GM18870 (cell line): ENCODE results near the gene PDE10A.
A peak's percentile ranks its signal among the peaks of the same experiment; 100 is the strongest.
"Not testable (repeated sequence)": the region's sequence is repeated elsewhere in the genome, so short reads cannot be mapped to it uniquely, and the experiment has no call there.

Experiments used
- ATAC-seq: cut with Tn5 transposase; IDR thresholded peaks from one replicate; pipeline ENCODE4 v1.9.1; 2021; ENCODE audit warnings: moderate library complexity; ENCODE audit not compliant: unreplicated experiment

The PDE10A gene

DNA sequence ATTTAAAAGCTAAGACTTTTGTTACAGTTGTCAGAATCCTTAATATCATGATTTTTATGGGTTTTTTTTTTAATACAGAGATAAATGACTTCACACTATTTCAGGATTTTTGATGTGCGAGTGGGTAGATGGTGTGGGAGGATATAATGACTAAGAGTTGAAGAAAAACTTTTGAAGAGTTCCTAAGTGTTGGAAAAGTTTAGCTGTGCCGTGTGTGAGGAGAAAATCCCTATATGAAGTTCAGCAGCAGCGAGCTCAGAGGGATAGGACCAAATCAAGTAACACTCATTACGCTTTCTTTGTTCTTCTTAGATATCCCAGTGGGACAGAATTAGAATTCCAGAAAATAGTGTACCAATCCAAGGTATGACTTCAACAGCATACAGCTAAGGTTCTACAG, 34.1 kb downstream of the PDE10A start:
- no peak for ATAC-seq

DNA sequence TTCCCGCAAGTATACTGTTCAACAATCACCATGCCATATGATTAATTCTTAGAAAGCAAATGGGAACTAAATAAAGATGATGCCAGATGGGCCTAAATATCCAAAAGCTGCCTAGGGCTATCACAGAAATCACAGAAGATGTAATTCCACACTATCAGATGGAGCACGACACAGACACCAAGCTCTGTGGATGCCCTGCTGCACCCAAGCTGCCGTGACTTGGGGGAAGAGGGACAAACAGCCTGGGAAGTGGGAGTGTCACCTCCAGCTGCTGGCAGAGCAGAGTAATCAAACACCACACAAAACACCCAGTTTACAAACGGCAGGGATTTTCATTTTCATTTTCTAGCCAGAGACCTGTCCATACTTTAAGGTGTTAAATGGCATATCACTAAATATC, 35.7 kb downstream of the PDE10A start:
- ATAC-seq = no peak

DNA sequence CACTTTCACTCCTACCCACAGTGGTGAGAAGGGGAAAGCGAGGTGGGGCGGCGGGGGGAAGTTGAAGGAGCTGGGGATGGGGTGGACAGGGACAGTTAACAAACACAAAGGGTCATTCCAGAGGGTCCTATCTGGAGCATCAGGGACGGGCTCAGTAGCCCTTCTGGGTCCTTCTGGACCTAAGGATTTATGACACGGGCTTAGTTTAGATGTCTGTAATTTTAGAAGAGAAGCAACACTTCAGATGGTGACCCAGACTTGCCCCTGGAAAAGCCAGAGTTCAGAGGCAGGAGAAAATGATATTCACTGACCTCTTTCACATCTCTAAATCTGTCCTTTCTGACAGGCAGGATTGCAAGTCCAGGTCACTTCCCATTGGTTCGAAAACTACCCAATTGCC, 36.3 kb downstream of the PDE10A start:
- ATAC-seq = no peak

DNA sequence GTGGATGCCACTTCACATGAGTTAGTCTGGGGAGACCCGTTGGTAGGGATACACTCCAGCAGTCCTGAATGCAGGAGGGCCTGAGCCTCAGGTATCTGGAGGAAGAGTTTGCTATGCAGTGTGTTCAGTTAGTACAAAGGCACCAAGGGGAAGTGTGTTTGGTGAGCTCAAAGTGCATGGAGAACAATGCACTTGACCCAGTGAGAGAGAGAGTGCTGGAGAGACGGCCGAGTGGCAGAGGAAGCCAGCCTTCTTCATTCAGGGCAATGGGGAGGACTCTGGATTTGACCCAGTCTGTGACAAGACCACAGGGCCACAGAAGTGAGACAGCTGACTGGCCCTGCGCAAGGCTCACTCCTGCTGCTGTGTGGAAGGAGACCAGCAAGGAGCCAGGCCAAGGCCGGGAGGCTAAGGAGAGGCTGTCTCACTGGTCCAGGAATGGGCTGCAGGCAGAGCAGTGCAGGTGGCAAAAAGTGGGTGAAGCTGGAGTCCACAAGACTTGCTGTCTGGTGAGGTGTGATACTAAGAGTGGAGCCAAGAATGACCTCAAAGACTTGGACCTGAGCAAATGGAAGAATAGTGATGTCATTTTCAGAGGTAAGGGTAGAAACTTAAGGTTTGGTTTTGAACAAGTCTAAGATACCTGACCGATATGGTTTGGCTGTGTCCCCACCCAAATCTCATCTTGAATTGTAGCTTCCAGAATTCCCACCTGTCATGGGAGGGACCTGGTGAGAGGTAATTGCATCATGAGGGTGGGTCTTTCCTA, 38.0 kb downstream of the PDE10A start:
- no peak for ATAC-seq

DNA sequence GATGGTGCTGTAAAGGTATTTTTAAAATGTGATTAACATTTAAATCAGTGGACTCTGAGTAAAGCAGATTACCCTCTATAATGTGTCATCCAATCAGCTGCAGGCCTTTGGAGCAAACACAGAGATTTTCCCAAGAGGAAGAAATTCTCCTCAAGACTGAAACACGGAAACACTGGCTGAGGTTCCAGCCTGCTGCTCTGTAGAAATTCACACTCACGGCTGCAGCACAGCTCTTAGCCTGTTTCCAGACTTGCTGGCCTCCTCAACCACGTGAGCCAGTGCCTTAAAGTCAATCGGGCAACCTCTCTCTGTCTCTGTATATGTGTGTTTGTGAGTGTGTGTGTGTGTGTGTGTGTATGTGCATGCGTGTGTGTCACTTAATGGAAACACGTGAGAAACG, 41.1 kb downstream of the PDE10A start:
- no peak for ATAC-seq

DNA sequence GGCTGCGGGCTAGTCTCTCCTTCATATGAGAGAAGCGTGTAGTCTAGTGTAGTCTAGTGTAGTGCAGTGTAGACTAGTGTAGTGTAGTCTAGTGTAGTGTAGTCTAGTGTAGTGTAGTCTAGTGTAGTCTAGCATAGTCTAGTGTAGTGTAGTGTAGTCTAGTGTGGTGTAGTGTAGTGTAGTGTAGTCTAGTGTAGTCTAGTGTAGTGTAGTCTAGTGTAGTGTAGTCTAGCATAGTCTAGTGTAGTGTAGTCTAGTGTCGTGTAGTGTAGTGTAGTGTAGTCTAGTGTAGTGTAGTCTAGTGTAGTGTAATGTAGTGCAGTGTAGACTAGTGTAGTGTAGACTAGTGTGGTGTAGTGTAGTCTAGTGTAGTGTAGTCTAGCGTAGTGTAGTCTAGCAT, 44.1 kb downstream of the PDE10A start:
- not testable (repeated sequence) for ATAC-seq

DNA sequence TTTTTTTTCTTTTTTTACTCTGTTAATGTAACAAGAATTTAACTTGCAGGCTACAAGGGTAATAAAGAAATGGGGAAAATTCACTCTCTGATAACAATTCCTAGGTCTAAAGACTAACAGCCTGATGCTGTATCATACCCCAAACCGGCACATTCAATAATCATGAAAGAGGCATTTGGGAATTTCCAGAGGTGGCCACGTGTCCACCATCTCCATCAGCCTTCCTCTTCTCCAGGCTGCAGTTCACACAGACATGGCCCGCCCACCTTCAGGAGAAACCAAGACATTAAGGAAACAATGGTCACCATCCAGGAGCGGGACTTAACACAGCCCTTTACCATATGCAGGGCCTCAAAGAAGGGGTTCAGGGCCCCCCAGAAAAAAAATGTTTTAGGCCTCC, 44.8 kb downstream of the PDE10A start:
- no peak for ATAC-seq

DNA sequence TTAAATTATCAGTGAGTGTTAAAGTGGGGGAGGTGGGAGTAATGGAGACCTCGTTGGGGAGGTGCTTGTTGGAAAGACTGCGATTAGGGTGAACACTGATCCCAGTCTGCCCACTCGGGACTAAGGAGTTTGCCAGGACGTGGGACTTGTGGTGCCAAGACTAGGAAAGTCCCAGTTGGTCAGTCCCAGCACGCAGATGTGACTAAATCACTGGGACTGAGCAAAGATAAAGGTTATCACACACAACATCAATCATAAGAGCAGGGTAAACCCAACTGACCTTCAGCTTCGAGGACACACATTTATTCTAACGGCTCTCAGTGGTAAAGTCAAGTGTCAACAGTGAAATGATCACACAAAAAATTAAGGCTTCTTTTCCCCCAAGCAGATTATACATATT, 45.5 kb downstream of the PDE10A start:
- no peak for ATAC-seq

DNA sequence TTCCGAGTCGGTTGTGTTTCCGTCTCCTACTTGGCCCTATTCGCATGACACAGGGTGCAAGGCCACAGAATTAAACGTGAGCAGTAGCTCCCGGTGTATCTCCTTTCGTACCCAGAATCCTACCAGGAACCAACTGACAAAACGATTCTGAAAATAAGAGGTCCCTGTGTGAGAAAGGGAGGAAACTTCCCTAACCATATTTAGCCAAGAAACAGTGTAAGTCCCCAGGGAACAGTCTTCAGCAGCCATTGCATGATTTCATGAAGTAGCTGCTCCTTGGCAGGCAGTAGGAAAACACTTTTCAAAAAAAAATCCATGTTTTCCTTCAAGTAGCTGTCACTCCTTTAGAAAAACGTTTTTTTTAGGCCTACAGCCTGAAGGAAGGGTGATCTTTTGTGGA, 46.9 kb downstream of the PDE10A start:
- ATAC-seq = no peak

DNA sequence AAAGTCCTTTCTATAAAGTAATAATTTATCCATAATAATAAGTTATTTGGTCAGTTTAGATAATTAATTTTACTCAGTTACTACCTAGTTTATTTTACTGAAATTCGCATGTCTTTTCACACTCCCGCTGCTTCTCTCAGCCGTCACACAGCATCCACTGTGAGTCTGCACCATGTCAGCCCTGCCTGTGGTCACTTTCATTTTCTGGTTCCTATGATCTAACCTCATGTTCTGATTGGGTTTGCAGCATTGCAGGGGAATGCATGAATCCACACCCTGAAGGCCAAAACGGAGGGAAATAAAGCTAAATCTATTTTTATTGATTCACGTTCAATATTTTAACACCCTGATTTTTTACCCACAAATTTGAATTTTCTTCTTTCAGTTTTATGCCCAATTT, 47.4 kb downstream of the PDE10A start:
- peak; percentile 84 for ATAC-seq

DNA sequence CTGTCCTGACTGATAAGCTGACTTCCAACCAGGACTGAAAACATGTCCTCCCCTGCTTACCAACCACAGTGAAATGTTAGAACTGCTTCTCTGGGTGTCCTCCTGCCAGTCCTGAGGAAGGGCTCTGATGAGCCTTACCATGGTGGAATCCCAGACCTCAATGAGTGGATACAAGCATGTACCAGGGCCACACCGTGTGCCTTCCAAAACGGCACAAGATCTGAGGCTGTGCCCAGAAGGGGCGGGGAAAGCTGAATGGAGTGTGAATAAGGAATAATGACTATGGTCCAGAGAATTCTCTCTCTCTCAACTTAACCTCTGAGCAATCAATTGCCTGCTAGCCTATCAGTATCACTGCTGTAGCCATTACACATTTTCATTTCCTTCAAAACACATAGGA, 51.7 kb downstream of the PDE10A start:
- no peak for ATAC-seq

DNA sequence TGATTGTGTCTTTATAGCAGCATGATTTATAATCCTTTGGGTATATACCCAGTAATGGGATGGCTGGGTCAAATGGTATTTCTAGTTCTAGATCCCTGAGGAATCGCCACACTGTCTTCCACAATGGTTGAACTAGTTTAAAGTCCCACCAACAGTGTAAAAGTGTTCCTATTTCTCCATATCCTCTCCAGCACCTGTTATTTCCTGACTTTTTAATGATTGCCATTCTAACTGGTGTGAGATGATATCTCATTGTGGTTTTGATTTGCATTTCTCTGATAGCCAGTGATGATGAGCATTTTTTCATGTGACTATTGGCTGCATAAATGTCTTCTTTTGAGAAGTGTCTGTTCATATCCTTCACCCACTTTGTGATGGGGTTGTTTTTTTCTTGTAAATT, 54.5 kb downstream of the PDE10A start:
- not testable (repeated sequence) for ATAC-seq

DNA sequence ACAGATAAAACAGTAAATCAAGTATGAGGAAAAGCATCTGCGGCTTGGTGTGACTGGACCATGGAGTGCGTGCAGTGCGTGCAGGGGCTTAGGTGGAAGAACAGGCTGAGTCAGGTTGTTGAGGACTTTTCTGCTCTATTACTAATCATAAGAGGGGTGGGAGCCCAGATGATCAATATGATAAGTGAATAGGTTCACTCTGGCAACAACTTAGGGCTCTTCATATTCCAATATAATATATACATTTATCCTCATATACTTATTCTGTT, 56.4 kb downstream of the PDE10A start:
- no peak for ATAC-seq

DNA sequence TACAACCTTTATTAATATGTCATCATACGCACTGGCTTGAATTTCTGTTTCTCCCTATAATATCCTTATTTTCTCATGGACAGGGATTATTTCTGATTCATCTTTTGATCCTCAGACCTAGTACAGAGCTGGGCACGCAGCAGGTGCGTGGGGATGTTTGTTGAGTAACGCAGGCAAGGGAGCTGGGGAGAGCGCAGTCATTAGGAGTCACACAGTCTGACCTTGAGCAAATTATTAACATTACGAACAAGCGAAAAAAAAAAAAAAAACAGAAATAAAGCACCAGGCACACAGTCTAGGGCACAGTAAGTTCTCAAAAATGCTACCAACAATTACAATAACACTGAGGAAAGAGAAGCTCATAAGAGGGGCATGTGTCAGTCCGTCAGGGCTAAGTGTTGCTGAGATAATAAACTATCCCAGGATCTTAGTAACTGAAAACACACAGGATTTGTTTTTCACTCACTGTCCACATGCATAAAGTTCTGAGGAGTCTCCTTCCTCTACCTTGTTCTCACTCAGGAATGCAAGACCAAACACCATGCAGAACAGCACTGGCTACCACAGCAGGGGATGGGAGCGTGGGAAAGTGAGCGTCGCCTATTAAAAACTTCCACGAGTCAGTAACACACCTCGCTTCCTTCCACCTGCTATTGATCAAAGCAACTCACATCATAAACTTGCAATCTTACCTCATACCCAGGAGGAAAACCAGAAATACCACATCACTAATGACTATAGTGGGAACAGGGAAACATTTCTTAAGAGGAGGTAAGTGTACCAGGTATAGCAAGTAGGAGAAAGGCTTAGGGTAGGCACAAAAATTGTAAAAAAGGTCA, 56.9 kb downstream of the PDE10A start:
- no peak for ATAC-seq

DNA sequence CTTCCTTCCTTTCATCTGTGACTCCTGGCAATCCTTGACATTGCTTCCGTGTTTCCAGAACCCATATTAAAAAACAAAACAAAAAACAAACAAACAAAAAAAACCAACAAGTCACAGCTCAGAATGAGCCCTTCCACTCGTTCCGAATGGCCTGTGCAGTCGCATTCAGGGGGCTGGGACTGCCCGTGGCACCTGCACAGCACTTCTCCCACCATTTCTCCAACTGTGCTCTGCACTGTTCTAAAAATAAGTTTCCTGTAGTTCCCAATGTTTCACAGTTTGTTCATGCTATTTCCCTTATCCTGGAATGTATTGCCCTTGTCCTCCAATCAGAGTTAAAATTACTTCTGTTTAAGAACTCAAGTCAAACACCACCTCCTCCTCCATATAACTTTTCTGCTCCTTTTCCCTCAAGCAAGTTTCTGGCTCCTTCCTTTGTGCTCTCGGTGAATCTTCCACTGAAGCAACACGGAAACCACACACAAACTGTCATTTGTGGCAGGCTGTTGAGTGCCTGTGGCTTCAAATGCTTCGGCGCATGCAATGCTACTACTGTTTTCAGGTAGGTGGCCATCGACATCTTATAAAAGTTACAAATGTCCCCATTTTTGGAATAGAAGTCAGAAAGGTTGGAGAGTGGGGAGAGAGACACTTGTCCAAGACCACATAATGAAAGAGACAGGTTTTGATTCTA, 57.7 kb downstream of the PDE10A start:
- no peak for ATAC-seq

DNA sequence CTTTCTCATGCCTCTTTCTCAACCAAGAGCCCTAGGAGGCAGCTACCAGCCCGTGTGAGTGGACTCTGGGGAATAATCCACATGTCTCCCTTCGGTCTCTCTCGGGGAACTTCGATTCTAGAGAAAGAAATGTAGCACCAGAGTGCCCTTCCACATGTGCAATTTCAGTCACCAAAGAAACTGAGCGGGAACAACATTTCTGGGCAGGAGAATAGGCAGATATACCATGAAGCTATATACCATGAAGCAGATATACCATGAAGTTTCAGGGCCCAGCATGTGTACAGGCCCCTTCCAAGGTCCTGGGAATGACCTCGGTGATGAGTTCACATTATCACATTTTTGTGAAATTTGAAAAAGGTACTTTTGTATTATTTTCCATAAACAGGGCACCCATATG, 60.8 kb downstream of the PDE10A start:
- ATAC-seq = no peak

DNA sequence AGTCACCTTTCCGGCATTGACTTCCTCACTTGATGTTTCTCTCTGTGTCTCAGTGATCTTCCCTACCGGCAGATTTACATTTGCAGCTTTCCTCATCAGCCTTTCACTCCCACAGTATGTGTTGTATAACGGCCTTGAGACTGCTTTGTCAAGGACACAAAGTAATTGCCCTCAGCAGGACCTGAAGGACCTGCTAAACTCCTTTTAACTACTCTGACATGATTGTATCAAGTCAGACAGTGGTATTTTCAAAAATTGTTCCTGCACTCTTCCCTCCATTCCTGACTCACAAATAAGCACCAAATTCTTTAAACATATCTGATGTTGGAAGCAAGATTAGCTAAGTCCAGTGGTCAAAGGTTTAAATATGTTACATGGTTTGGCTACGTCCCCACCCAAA, 62.4 kb downstream of the PDE10A start:
- ATAC-seq = no peak

DNA sequence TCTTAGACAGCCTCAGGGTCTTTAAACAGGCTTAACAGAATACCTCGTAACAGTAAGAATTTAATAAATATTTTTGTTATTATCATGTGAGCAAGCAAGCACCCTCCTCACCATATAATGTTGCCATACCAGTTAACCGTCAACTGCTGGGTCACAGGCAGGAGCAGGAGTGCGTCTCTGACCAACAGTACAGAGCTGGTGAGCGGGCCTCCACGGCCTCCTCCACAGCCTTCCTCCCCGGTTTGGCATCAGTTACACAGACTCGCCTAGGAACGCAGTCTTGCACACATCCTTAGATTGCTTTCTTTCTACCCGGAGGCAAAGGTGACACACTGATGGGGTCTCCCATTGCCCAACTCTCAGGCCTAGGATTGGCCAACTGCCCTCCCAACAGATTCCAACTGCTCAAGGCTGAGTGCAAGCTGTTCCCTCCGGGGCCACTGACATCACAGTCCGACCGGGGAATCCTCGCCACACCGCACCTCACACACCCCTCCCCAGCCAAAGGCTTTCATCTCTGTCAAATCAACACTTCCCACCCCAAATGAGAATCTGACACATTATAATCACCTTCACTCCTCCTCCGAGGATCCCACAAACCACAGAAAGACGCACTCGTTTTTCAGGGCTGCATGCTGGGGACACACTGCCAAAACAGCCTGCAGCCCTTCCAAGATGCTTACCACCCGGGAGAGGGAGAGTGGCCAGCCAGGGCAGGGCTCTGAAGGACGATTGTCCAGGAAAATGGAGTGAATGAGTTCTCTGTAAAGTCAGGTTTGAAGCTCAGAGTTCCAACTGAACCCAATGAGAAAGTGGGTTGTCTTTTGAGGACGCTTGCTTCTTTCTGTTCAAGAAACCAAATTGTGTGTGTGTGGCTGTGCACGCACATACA, 63.2 kb downstream of the PDE10A start:
- ATAC-seq = no peak

DNA sequence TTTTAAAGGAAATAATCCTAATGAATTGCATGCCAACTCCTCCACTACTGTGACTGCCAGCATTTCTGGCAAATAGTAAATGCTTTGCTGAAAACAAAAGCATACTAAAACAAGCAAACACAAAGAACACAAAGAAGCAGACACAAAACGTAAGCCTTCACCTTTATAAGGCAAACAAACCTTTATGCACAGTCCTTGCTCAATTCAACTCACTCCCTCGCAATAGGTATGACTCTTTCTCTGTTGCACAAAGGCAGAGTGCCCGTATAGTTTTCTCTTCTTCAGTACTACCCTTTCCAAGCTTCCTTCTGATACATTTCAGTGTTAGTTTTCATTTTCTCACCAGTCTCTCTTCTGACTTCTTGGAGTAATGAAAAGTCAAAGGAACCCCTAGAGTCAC, 63.9 kb downstream of the PDE10A start:
- ATAC-seq = no peak

DNA sequence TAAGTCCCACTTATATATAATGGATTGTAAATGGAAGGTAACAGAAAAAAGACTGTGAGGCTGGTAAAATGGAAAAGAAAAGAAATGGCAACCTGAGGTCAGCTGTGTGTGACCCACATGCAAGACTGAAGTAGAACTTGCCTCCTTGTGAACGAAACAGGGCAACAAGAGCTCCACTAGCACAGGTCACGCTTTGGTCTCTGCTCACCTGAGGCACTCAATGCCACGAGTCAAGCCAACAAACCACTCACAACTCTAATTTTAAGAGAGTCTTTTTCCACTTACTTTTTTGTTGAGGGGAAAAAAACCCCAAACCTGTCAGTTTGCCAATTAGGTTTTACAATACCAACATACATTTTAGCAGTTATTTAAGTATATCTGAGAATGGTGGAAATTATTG, 65.2 kb downstream of the PDE10A start:
- ATAC-seq = no peak
